ENCODE data around the gene FBXL5.

The FBXL5 gene, protein sequence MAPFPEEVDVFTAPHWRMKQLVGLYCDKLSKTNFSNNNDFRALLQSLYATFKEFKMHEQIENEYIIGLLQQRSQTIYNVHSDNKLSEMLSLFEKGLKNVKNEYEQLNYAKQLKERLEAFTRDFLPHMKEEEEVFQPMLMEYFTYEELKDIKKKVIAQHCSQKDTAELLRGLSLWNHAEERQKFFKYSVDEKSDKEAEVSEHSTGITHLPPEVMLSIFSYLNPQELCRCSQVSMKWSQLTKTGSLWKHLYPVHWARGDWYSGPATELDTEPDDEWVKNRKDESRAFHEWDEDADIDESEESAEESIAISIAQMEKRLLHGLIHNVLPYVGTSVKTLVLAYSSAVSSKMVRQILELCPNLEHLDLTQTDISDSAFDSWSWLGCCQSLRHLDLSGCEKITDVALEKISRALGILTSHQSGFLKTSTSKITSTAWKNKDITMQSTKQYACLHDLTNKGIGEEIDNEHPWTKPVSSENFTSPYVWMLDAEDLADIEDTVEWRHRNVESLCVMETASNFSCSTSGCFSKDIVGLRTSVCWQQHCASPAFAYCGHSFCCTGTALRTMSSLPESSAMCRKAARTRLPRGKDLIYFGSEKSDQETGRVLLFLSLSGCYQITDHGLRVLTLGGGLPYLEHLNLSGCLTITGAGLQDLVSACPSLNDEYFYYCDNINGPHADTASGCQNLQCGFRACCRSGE

DNA sequence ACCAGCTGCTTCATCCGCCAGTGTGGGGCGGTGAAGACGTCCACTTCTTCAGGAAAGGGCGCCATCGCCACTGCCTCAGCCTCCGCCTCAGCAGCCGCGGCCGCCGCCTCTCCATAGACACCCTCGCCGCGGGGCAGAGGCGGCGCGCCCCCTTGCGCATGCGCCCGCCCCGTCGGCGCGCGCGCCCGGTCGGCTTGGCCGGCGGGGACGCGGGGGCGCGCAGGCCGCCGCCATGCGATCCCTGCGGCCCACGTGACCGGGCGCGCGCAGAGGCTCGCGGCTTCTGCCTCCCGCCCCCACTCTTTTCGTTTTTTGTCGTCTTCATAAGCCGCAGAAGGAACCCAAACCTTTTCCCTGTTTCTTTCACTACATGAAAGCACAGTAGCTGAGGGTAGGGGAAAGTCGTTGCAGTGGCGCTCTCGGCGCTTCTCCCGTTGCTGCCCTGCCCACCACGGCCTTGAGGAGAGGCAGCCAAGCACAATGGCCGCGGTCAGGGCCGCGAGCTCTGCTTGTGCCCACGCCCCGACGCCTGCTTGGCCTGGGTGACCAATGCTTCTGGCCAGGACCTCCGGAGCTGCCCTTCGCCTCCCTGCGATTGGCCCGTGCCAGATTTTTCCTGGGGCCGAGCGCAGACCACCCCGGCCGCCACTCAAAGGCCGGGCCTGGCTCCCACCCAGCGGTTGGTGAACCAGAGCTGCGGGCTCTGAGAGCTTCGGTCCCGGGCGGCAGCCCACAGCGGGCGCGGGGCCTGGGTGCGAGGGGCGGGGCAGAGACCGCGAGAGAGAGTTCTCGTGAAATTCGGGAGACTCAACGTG, at the start of gene FBXL5:
FBXL5 (minus strand) TSS at position 135 of the 815 bp plus-strand sequence; CDS start at position 65, 70 bp downstream.
- peak; percentile 13 to 89 for DNase-seq

DNA sequence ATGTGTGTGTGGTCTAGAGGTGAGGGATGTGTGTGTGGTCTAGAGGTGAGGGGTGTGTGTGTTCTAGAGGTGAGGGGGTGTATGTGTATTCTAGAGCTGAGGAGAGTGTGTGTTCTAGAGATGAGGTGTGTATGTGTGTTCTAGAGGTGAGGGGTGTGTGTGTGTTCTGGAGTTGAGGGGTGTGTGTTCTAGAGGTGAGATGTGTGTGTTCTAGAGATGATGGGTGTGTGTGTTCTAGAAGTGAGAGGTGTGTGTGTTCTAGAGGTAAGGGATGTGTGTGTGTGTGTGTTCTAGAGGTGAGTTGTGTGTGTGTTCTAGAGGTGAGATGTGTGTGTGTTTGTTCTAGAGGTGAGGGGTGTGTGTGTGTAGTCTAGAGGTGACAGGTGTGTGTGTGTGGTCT, 49.0 kb upstream of the FBXL5 start:
- no peak for DNase-seq

DNA sequence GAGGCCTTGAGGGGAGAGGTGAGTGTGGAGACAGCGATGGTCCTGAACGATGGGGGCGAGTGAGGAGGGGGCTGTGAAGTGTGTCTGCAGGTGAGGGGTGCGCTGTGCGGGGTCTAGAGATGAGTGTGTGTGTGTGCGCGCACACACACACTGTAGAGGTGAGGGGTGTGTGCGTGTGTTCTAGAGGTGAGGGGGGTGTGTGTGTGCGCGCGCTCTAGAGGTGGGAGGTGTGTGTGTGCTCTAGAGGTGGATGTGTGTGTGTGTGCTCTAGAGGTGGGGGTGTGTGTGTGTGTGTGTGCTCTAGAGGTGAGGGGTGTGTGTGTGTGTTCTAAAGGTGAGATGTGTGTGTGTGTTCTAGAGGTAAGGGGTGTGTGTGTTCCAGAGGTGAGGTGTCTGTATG, 48.3 kb upstream of the FBXL5 start:
- DNase-seq: no peak

DNA sequence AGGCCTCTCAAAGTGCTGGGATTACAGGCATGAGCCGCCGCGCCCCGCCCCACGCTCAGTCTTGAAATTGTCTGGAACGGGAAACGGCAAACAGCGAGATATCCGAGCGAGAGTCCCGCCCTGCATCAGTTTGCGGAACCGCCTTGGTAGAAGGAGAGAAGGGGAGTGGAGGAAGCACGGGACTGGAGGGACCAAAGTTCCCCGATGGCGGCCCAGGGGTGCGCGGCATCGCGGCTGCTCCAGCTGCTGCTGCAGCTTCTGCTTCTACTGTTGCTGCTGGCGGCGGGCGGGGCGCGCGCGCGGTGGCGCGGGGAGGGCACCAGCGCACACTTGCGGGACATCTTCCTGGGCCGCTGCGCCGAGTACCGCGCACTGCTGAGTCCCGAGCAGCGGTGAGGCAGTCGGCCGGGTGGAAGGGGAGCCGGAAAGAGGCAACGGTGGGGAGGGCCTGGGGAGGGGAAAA, 47.8 kb upstream of the FBXL5 start, which contains the start of gene BST1:
BST1 (plus strand) TSS at position 125 of the 463 bp plus-strand sequence; CDS start at position 205, 80 bp downstream.
- peak in 1 of 2 experiments; percentile 52 for DNase-seq

DNA sequence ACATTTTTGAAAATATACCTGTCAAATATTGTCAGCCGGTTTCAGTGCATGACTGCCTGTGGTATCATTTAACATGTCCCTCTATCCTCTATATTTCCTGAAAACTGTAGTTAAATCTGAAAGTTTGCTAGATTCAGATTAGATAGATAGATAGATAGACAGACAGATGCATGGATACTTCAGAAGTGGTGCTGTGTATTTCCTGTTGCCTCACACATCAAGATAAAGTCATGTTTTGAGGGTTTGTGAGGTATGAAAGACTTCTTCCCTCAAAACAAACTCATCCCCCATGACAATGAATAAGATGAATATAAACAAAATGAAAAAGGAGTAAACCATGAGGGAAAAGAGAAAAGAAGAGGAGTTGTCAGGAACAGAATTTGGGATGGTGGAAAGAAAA, 41.7 kb upstream of the FBXL5 start:
- no peak for DNase-seq

DNA sequence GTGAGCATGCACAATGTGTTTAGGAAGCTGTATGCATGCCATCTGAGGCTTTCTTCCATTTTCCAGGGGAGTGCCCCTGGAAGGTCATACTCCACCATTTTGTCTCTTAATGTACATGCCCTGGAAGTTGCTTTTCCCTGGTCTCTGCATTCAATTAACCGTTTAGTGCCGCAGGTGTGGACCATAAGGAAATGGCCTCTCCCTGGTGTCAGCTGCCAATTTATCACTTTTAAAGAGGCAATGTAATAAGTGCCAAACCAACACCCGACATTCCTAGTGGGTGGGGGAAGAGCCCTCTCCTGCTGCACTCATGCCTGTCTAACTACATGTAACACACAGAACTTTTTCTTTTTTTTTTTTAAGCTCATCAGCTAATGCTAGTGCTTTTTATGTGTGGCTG, 40.6 kb upstream of the FBXL5 start:
- DNase-seq: no peak

DNA sequence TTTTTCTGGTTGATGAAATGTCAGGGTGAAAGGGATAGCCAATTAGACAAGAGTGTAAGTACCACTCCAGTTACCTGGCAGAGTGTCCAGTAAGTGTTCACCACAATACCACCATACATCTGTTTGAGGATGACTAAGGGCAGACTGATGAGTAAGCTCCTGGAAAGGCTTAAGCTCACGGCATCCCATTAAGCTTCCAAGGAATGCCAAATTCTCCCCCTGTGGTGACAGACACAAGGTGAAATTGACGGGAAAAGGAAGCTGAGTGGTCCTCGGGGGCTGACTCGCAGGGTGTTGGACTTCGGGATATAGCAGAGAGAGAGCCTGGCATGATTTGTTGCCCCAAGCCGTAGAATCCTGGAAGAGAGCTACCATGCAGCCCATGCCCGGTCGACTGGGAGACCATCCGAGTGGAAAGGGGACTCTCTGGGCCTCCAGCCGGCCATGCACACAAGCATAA, 40.1 kb upstream of the FBXL5 start:
- DNase-seq: no peak

DNA sequence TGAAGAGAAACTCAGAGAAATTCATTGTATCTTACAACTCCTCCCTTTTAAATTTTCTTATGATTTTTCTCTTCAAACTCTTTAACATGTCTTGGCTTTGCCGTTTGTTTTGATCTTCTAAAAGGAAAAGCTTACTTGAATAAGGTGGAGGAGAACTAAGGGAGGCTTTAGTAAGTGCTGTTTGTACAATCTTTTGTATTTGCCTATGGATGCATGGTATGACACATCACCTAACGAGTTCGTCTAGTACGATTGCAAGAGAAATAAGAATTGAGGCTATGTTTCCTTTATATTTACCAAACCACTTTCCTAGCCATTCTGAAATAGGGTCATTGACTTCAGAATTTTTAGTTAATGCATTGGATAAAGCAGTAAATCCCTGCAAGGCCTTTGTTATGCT, 39.3 kb upstream of the FBXL5 start:
- no peak for DNase-seq

DNA sequence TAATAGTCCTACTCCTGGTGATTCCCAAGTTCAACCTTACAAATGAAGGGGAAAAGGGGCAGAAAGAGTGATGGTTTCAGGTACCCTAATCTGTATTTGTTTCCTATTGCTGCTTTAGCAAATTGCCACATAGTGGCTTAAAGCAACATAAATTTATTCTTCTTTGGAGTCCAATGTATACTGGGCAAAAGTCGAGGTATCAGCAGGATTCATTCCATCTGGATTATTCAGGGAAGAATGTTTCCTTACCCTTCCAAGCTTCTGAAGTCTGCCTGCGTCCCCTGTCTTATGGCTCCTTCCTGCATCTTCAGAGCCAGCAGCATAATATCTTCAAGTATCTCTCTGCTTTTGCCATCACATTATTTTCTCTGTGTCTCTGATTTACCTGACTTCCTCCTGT, 37.4 kb upstream of the FBXL5 start:
- no peak for DNase-seq

DNA sequence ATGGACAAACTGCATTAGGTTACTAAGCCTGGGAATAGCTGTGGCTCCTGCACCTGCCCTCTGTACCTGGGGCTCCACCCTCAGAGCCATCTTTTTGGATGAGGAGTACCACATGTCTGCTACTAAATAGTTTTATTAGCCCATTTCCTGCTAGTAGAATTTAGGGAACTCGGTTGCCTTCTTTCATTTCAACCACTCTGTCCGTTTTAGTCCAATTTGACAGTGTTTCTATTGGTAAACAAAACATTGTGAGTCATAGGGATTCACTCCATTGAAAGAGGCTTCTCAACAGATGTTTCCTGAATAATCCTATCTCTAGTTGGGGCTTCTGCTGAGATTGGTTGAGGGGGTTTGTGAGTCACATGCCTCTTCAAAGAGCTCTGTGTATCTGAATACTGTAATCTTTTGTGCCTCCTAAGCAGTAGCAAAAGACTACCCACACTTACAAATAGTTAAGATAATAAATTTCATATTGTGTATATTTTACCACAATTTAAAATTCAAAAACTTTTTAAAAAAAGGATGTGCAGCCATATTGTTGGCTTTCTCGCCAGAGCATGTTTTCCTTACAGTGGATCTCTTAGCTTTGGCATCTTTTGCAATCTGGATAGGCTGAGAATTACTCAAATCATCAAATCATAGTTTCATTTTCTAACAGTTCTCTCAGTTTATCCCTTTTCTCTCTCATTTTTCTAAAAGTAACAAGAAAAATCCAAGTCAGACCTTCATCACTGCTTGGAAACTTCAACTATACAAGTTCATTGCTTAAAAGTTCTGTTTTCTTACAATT, 36.4 kb upstream of the FBXL5 start:
- no peak for DNase-seq

DNA sequence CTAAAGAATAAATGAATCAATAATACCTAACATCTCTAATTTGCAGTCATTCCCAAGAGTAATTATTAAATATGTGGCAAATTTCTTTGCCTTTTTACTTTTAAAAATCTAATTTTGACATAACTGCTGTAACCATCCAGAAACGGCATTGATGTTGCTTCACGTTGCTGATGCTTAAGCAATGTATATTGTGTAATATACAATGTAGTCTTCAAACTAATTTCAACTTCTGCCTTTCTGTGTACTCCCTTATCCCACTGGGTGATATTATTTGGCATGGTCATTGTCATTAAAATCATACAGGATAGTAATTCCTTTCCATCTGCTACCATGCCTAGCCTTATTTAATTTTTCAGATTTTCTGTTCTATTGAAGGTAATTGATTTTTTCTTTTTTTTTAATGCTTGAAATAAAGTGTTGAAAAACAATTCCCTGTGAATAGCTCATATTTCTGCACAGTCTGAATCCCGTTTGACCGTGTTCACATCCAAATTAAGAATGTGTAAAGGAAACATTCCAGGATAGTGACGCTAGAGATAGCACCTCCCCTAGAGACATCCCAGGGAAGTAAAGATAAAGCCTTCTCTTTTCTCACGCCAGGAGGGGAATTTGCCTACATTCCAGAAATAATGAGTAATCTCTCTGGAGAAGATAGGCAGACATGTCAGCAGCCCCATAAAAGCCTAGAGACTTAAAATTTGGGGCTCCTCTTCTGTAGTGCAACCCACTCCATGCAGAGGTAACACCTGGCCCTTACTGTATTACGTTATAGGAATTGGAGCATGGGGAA, 35.1 kb upstream of the FBXL5 start:
- no peak for DNase-seq

DNA sequence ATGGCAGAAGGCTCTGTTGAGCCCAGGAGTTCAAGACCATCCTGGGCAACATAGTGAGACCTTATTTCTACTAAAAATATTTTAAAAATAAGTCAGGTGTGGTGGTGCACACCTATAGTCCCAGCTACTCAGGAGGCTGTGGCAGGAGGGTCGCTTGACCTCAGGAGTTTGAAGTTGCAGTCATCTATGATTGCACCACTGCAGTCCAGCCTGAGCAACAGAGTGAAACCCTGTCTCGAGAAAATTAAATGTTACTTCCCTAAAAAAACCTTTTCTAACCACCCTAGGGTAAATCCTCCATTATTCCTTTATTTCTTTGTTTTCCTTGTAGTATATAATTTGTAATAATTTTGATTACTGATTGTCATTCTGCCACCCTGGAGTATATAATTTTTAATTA, 34.4 kb upstream of the FBXL5 start:
- no peak for DNase-seq

DNA sequence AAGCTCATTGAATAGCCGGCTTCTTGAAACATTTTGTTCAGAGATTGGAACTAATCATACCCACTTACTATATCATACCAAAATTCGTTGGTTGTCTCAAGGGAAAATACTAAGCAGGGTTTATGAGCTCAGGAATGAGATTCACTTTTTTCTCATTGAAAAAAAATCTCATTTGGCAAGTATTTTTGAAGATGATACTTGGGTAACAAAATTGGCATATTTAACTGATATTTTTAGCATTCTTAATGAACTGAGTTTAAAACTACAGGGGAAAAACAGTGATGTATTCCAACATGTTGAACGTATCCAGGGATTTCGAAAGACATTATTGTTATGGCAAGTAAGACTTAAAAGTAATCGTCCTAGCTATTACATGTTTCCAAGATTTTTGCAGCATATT, 32.9 kb upstream of the FBXL5 start:
- no peak for DNase-seq

DNA sequence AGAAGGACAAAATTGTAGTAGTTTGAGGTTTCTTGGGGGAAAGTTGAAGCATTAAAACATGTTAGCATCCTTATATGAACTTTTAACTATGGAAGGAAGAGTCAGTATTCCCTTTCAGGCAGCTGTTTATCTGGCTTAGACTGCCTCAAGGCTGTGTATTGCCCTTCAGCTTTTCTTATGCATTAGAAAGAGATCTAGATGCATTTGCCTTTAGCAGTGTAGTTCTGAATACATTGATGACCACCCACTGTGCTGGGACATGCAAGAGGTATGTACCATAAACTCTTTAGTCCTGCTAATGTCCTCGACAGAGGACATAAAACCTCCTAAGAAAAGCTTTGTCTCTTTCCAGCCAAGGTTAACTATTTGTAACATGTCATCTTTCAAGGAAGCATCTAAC, 29.3 kb upstream of the FBXL5 start:
- DNase-seq: no peak

DNA sequence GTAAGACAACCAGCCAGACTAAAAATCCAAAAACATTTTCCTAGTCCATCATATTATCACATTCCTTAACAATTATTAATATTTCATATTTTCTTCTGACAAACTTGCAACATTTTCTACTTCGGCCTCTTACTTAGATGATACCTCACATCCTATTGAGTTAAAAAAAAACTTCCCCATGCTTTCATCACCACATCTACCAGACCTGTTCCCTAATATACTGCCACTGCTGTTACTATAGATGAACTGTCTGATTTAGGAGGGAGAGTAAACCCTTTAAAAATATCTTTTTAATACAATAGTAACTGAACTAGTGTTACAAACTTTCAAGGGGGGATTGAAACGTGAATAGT, 28.0 kb upstream of the FBXL5 start:
- no peak for DNase-seq

DNA sequence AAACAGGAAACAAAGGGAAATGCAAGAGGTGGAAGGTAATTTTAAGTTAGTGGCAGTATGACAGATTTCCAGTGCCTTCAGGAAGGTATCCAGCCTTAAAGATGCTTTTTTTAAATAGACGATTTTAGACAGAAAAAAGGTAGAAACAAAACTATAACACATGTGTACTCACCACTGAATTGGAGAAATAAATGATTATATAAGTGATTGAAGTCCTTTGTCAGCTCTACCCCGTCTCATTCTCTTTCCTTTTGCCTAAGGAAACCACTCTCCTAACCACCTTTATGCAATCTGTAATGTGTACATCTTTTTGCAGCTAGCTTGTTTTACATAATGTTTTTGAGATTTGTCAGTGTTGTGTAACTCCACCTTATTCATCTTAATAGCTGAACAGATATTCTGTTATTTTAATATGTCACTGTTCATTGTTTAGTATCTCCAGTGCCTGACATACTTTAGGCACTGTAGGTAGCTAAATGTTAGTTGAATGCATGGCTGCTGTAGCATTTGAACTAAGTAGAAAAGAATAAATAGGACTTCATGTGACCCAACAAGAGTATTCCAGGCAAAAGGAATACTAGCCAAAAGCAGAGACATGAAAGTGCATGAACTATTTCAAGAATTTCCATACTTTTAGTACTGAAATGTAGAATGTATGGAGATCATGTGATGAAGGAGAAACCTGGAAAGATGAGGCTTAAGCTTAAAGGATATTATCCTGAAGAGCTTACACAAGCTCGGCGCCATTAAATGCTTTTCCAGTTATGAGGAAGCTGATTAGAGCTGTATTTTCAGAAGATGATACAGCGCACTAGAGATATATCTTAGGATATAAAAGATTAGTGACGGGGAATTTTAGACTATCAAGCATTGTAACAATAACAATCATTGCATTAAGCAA, 27.3 kb upstream of the FBXL5 start:
- DNase-seq: no peak

DNA sequence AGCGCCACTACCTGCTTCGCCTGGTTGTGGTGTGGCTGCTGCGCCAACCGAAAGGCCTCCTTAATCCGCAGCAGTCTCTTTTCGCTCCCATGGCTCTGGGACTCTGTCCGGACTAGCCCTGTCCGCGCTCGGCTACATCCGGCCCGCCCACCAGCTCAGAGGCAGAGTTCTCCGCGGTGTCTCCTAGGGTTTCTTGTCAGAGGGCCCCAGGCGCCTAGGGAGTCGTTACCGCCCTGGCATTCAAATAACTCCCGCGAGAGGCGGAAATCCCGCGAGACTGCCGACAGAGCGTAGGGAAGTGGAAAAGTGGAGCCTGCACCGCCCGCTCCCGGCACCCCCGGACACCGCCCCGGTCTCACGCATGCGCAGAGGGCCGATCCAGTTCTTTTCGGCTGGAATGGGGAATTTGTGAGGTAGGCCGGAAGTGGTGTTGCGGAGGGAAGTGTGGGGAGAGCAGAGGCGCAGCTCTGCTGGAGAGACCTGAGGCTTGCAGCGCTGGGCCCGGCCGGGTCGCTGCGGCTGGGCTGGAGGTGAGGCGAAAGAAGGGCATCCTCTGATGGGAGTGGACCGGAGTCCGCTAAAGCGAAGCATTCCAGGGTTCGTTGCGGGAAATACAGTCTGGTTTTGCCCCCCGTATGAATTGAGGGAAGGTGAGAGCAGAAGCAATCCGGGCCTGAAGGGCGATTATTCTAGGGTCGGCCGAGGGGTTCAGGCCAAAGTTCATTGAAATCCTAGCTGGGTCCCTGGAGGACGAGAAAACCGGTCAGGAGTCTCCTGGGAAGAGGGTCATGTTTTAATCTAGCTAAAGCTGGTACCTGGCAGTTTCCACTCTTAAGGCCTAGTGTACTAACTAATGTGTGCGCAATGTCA, 26.4 kb upstream of the FBXL5 start, which contains the start of gene FAM200B:
FAM200B (plus strand) TSS at position 456 of the 870 bp plus-strand sequence. CDS start 5,151 bp downstream, outside the sequence.
- DNase-seq: peak; percentile 98 to 99

DNA sequence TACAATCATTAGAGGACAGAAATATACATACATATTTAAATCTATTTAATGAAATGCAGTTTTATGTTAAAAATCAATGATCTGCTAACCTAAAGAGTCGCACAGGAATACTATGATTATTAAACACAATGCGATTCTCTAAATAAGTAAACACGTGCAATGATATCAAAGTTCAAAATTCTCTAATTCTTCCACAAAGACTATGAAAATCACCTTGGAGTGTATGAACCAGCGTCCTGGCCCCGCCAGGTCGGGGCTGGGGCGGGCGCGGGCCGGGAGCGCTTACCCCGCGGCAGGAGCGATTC, 25.9 kb upstream of the FBXL5 start:
- DNase-seq: no peak

DNA sequence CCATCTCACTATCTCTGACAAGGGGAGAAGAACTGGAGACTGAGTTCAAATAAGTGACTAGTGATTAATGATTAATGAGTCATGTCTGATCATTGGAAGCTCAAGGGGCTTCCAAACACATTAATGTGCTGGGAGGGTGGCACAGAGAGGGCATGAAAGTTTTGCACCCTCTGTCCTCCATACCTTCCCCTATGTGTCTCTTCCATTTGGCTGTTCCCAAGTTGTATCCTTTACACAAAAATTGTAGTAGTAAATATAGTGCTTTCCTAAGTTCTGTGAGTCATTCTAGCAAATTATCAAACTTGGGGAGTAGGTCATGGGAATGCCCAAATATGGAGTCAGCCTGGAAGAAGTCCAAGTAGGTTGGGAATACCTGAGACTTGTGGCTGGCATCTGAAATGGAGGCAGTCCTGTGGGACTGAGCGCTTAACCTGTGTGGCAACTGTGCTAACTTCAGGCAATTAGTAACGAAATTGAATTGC, 22.4 kb upstream of the FBXL5 start:
- DNase-seq: no peak

All from NCI-H526 (cell line).